ENCODE results near the gene FRAS1.

DNA sequence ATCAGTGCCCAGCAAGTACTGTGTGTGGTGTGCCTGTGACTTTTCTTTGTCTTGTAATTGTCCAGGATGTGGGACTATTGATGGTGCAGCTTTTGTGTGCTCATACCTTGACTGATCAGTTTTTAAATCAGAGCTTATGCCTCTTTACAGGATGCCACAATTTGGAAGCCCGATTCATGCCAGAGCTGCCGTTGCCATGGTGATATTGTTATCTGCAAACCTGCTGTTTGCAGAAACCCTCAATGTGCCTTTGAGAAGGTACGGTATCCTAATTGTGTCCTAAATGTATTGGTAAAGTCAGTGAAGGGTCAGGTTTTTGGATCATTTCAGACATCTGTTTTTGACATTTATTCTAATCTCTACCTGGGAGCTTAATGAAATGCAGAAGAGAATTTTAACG is 180.2 kb downstream of the FRAS1 start:
- TF ChIP-seq, protein P1, sequence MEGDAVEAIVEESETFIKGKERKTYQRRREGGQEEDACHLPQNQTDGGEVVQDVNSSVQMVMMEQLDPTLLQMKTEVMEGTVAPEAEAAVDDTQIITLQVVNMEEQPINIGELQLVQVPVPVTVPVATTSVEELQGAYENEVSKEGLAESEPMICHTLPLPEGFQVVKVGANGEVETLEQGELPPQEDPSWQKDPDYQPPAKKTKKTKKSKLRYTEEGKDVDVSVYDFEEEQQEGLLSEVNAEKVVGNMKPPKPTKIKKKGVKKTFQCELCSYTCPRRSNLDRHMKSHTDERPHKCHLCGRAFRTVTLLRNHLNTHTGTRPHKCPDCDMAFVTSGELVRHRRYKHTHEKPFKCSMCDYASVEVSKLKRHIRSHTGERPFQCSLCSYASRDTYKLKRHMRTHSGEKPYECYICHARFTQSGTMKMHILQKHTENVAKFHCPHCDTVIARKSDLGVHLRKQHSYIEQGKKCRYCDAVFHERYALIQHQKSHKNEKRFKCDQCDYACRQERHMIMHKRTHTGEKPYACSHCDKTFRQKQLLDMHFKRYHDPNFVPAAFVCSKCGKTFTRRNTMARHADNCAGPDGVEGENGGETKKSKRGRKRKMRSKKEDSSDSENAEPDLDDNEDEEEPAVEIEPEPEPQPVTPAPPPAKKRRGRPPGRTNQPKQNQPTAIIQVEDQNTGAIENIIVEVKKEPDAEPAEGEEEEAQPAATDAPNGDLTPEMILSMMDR (IDR thresholded peaks at IDR 0.05; ENCODE audit: borderline replicate concordance, extremely low read depth, low read length, poor library complexity, severe bottlenecking) = no peak
- no peak for TF ChIP-seq EZH2 (IDR thresholded peaks at IDR 0.05; ENCODE audit: borderline replicate concordance, low read depth, low read length, severe bottlenecking)

All from DND-41 (cell line).